Keratinocyte (primary cell): Measurements from ENCODE around the gene GINS1. TPM values are rescaled to one million over a fixed set of nuclear protein-coding genes. Genes with fewer than 3 reads are reported as not detected.

Source experiments
- DNase-seq: peaks from one replicate; pipeline ENCODE4 v3.0.0-alpha.2; 2011; ENCODE audit warnings: low read depth, missing footprints, low spot score
- FAIRE-seq: peaks from 2 replicates; lab custom pipeline; 2011; peaks lifted over from hg19 to GRCh38; lab: Jason Lieb, UNC
- H2AFZ ChIP-seq: 2 replicates; pipeline ENCODE4 v1.6.0; 2012; ENCODE audit warnings: low read length, control low read depth, inconsistent platforms; ENCODE audit not compliant: control insufficient read depth
- H3K27ac ChIP-seq: 2 replicates; pipeline ENCODE4 v1.5.1; 2011; ENCODE audit warnings: low read length; ENCODE audit not compliant: control insufficient read depth, insufficient read depth
- H3K27me3 ChIP-seq: 3 replicates; pipeline ENCODE4 v1.6.0; 2011; ENCODE audit warnings: low read length; ENCODE audit not compliant: control insufficient read depth, insufficient read depth; ENCODE audit errors: extremely low read depth
- H3K36me3 ChIP-seq, 2 experiments: 2 replicates in 1 of 2; 3 replicates in 1 of 2; pipeline ENCODE4 v1.5.1; 2011; ENCODE audit warnings: low read length in 2 of 2, mild to moderate bottlenecking in 1 of 2; ENCODE audit not compliant: control insufficient read depth in 2 of 2, insufficient read depth in 2 of 2; ENCODE audit errors: extremely low read depth in 1 of 2
- H3K4me1 ChIP-seq: 3 replicates; pipeline ENCODE4 v1.5.1; 2011; ENCODE audit warnings: low read length; ENCODE audit not compliant: control insufficient read depth, insufficient read depth; ENCODE audit errors: extremely low read depth
- H3K4me2 ChIP-seq: 3 replicates; pipeline ENCODE4 v1.6.0; 2011; ENCODE audit warnings: low read depth, low read length; ENCODE audit not compliant: control insufficient read depth, insufficient read depth; ENCODE audit errors: extremely low read depth
- H3K4me3 ChIP-seq, 3 experiments: fragments of 200-600 bp in 1 of 3; sonication (generic) in 1 of 3; 2 replicates in 2 of 3; 3 replicates in 1 of 3; pipeline ENCODE4 v1.5.1; 2011 to 2016; ENCODE audit warnings: low read length in 3 of 3, mild to moderate bottlenecking in 3 of 3, control low read depth in 2 of 3, inconsistent platforms in 1 of 3, low read depth in 1 of 3, mixed read lengths in 1 of 3, mixed run types in 1 of 3, moderate library complexity in 1 of 3; ENCODE audit not compliant: control insufficient read depth in 2 of 3, insufficient read depth in 2 of 3; ENCODE audit errors: extremely low read depth in 1 of 3
- H3K79me2 ChIP-seq: 2 replicates; pipeline ENCODE4 v1.6.0; 2012; ENCODE audit warnings: low read length; ENCODE audit not compliant: control insufficient read depth, insufficient read depth
- H3K9ac ChIP-seq: 3 replicates; pipeline ENCODE4 v1.6.0; 2011; ENCODE audit warnings: low read length; ENCODE audit not compliant: control insufficient read depth, insufficient read depth; ENCODE audit errors: extremely low read depth
- H3K9me1 ChIP-seq: 3 replicates; pipeline ENCODE4 v1.6.0; 2011; ENCODE audit warnings: low read length; ENCODE audit not compliant: control insufficient read depth, insufficient read depth; ENCODE audit errors: extremely low read depth
- H3K9me3 ChIP-seq: 2 replicates; pipeline ENCODE4 v1.5.1; 2012; ENCODE audit warnings: low read depth, low read length; ENCODE audit not compliant: control insufficient read depth
- H4K20me1 ChIP-seq: 3 replicates; pipeline ENCODE4 v1.6.0; 2011; ENCODE audit warnings: low read length; ENCODE audit not compliant: control insufficient read depth, insufficient read depth; ENCODE audit errors: extremely low read depth
- EZH2 ChIP-seq: IDR thresholded peaks from one replicate; pipeline ENCODE4 v1.6.1; 2012; ENCODE audit warnings: inconsistent platforms, mild to moderate bottlenecking, low read length, moderate library complexity
- dilution Hi-C: fragments of 300-500 bp; cut with MboI; formaldehyde crosslinking; loops from one replicate; pipeline ENCODE4 v1.7.0; 2020; ENCODE audit warnings: low sequenced_read_pairs; ENCODE audit not compliant: extremely low pct_ligation_motif_present
- polyA plus RNA-seq, 5 experiments: library from polyadenylated mRNA; depleted of rRNA in 3 of 5; stranded (reverse) in 3 of 5; stranded (forward) in 1 of 5; unstranded in 1 of 5; fragments of >200 nt; gene quantifications; 1 replicate in 1 of 5; 2 replicates in 3 of 5; 3 replicates in 1 of 5; pipeline versions ENCODE4 v1.2.1 to v1.2.3, GENCODE V29; 2011 to 2012; ENCODE audit warnings: missing spikeins in 2 of 5, low read depth in 1 of 5, low replicate concordance in 1 of 5
- TF ChIP-seq, protein P1 (sequence below), 3 experiments: IDR thresholded peaks in 1 of 3; conservative IDR thresholded peaks in 1 of 3; optimal IDR thresholded peaks in 1 of 3; 2 replicates in 2 of 3; 3 replicates in 1 of 3; pipeline versions ENCODE3 to v1.5.1; 2011; ENCODE audit warnings: low read length in 3 of 3, mild to moderate bottlenecking in 3 of 3, moderate library complexity in 2 of 3, control low read depth in 1 of 3, inconsistent platforms in 1 of 3; ENCODE audit not compliant: insufficient read depth in 2 of 3; ENCODE audit errors: extremely low read depth in 1 of 3

The GINS1 gene
- polyA plus RNA-seq, 1 donor (not counting 4 experiments of a cell fraction or from before 2014, with no cell fraction given), result 12.5 TPM

DNA sequence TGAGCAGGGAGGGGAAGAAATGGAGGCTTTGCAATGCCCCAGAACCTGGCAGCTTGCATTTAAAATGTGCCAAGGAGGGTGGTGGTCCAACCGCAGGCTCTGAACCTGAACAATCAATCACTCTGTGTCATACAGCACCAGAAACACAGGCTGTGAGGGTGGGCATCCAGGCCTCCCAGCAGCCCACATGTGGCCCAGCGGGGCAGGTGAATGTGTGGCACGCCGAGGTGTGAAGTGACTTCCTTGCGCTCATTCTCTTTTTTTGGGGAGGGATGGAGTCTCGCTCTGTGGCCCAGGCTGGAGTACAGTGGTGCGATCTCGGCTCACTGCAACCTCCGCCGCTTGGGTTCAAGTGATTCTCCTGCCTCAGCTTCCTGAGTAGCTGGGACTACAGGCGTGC lies 80.5 kb downstream of the GINS1 start:
- no peaks in the 10 kb centered on the region for H4K20me1 ChIP-seq
- no peaks in the 10 kb centered on the region for H3K79me2 ChIP-seq
- no peaks in the 10 kb centered on the region for H3K9me3 ChIP-seq
- DNase-seq (no peak), FAIRE-seq (no peak)
- dilution Hi-C loops, result no loop called here
- H3K27me3 ChIP-seq, result no peaks in the 10 kb centered on the region
- no peak overlapping the region for H3K4me3 ChIP-seq
- peaks cover 41% of the 10 kb centered on the region for H3K4me1 ChIP-seq
- no peaks in the 10 kb centered on the region for H3K36me3 ChIP-seq
- no peaks in the 10 kb centered on the region for H3K9me1 ChIP-seq
- no peak overlapping the region for H3K9ac ChIP-seq
- H3K27ac ChIP-seq, result no peak overlapping the region
- H3K4me2 ChIP-seq, result no peak overlapping the region
- TF ChIP-seq, protein P1, sequence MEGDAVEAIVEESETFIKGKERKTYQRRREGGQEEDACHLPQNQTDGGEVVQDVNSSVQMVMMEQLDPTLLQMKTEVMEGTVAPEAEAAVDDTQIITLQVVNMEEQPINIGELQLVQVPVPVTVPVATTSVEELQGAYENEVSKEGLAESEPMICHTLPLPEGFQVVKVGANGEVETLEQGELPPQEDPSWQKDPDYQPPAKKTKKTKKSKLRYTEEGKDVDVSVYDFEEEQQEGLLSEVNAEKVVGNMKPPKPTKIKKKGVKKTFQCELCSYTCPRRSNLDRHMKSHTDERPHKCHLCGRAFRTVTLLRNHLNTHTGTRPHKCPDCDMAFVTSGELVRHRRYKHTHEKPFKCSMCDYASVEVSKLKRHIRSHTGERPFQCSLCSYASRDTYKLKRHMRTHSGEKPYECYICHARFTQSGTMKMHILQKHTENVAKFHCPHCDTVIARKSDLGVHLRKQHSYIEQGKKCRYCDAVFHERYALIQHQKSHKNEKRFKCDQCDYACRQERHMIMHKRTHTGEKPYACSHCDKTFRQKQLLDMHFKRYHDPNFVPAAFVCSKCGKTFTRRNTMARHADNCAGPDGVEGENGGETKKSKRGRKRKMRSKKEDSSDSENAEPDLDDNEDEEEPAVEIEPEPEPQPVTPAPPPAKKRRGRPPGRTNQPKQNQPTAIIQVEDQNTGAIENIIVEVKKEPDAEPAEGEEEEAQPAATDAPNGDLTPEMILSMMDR (optimal IDR thresholded peaks at IDR 0.05 in 1 of 3, IDR thresholded peaks at IDR 0.05 in 1 of 3, conservative IDR thresholded peaks at IDR 0.05 in 1 of 3; ENCODE audit: extremely low read depth in 1 of 3, insufficient read depth in 2 of 3, low read length in 3 of 3), result no peak
- no peak for TF ChIP-seq EZH2
- H2AFZ ChIP-seq, result no peak overlapping the region

- FAIRE-seq, result no peak
- no peak for TF ChIP-seq EZH2
- TF ChIP-seq, protein P1 (optimal IDR thresholded peaks at IDR 0.05 in 1 of 3, IDR thresholded peaks at IDR 0.05 in 1 of 3, conservative IDR thresholded peaks at IDR 0.05 in 1 of 3; ENCODE audit: extremely low read depth in 1 of 3, insufficient read depth in 2 of 3, low read length in 3 of 3), result no peak
- Histone ChIP-seq H3K36me3 (no peaks in the 10 kb centered on the region), H3K9ac (no peak overlapping the region), H3K9me3 (no peaks in the 10 kb centered on the region), H3K27me3 (no peaks in the 10 kb centered on the region), H3K4me2 (no peak overlapping the region), H3K27ac (no peak overlapping the region), H3K79me2 (no peaks in the 10 kb centered on the region), H3K9me1 (no peaks in the 10 kb centered on the region), H4K20me1 (no peaks in the 10 kb centered on the region), H3K4me1 (peaks cover 34% of the 10 kb centered on the region), H2AFZ (no peak overlapping the region), H3K4me3 (no peak overlapping the region)
- DNase-seq, result no peak
- dilution Hi-C loops, result no loop called here
These were observed 81.9 kb downstream of the GINS1 start for GRCh38 chr20:25489221-25489871.
